ENCODE data around the gene ARHGAP8. TPM values are rescaled to one million over a fixed set of nuclear protein-coding genes. Genes with fewer than 3 reads are reported as not detected.

The ARHGAP8 gene
- total and polyA plus RNA-seq, 2 of the 13 experiments (the other 11 are each of a cell fraction or from before 2014, with no cell fraction given) = 0.07 TPM; not detected in 1

- no peak overlapping the region for H3K27ac ChIP-seq (ENCODE audit: extremely low read length, insufficient read depth, low read length)
- CTCF ChIA-PET (ENCODE audit: low intra/inter-chr PET ratio, low total read pairs) = no interaction called here
- in situ Hi-C loops (cut with HindIII; ENCODE audit: extremely low pct_ligation_motif_present, low pct_unique_long_range_greater_than_20kb) = no loop called here
- H3K4me3 ChIP-seq (replicated peaks in 1 of 3; ENCODE audit: insufficient read depth in 1 of 3, low read depth in 2 of 3, low read length in 3 of 3) = no peak overlapping the region
- no peaks in the 10 kb centered on the region for H3K79me2 ChIP-seq (ENCODE audit: insufficient read depth, low read length)
- no TSS peak for BruUV-seq (replicated peaks)
- H3K4me1 ChIP-seq (ENCODE audit: insufficient read depth, low read length) = no peaks in the 10 kb centered on the region
- intact Hi-C loops (cut with micrococcal nuclease; ENCODE audit: unreplicated experiment) = no loop called here
- POLR2A ChIA-PET = no interaction called here
- no peak for ATAC-seq
- no peak overlapping the region for H3K4me2 ChIP-seq (ENCODE audit: low read depth, low read length)
- no peak for DNase-seq (ENCODE audit: low spot score)
- TF ChIP-seq MTF1 (CRISPR knock-in tag; IDR thresholded peaks at IDR 0.05) (no peak), RBM22 (optimal IDR thresholded peaks at IDR 0.05; ENCODE audit: low read length) (no peak), JUN (CRISPR knock-in tag; IDR thresholded peaks at IDR 0.05) (no peak), ETS1 (CRISPR knock-in tag; IDR thresholded peaks at IDR 0.05) (no peak), MAX (IDR thresholded peaks at IDR 0.05) (no peak), RFX5 (IDR thresholded peaks at IDR 0.05; ENCODE audit: low read depth, low read length) (no peak), GATA4 (IDR thresholded peaks at IDR 0.05; ENCODE audit: borderline replicate concordance, low read depth) (no peak), ZC3H13 (CRISPR knock-in tag; IDR thresholded peaks at IDR 0.05) (no peak), REPIN1 (CRISPR knock-in tag; IDR thresholded peaks at IDR 0.05; ENCODE audit: borderline replicate concordance, low read depth) (no peak), ZNF205 (CRISPR knock-in tag; IDR thresholded peaks at IDR 0.05) (no peak), SKI (IDR thresholded peaks at IDR 0.05; ENCODE audit: partially characterized antibody) (no peak)
- no peaks in the 10 kb centered on the region for H3K9me3 ChIP-seq (ENCODE audit: low read length)
- no peaks in the 10 kb centered on the region for H3K36me3 ChIP-seq (replicated peaks in 1 of 2; ENCODE audit: control insufficient read depth in 1 of 2, insufficient read depth in 2 of 2, low read length in 2 of 2)
- FAIRE-seq = no peak
- WGBS (ENCODE audit: low lambda C conversion rate) = 77% methylated on average over 17 of the region's 24 CpGs
- H3K27me3 ChIP-seq (ENCODE audit: control insufficient read depth in 1 of 2, insufficient read depth in 2 of 2, low read length in 2 of 2) = no peaks in the 10 kb centered on the region; a peak in 1 of 5 replicates
- H4K20me1 ChIP-seq (ENCODE audit: insufficient read depth, low read length) = no peaks in the 10 kb centered on the region
- no peak overlapping the region for H3K9ac ChIP-seq (ENCODE audit: insufficient read depth, low read depth, low read length)
- H2AFZ ChIP-seq (ENCODE audit: low read length) = no peak overlapping the region
These were observed 41.3 kb downstream of the ARHGAP8 start for GRCh38 chr22:44793506-44794172.
